Right ventricle myocardium inferior (tissue), 1 donor: ENCODE data around the gene ZFYVE26. TPM values are rescaled to one million over a fixed set of nuclear protein-coding genes. Genes with fewer than 3 reads are reported as not detected.

ENCODE experiments used
- total RNA-seq: library from RNA; stranded (reverse); fragmentation: NEBNext Ultra II Directional; extraction: Animal tissue kit (Norgen Biotek cat#: 25700); gene quantifications from one replicate; pipeline ENCODE4 v1.2.1, GENCODE V29; 2021
- donor health status: DM: no; HTN: yes; CAD: no; lungs with severe emphysema.

Gene ZFYVE26
- total RNA-seq, 1 donor from 2014 or later, result 14.1 TPM

Other genes with a start within 250 kb of the ZFYVE26 start
- 11.8 TPM for gene PIGH, start 216.3 kb downstream of the ZFYVE26 start, total RNA-seq
- 1.3 TPM for gene ARG2, start 196.7 kb downstream of the ZFYVE26 start, total RNA-seq
- 114 TPM for gene VTI1B, start 142.0 kb downstream of the ZFYVE26 start, total RNA-seq
- 14.3 TPM for gene RDH11, start 120.8 kb downstream of the ZFYVE26 start, total RNA-seq
- not detected for gene RDH12, start 114.7 kb downstream of the ZFYVE26 start, total RNA-seq
- gene RAD51B, start 3.2 kb upstream of the ZFYVE26 start, total RNA-seq, result 4.1 TPM